HCT116 (cell line): Measurements from ENCODE around the gene FHIT.

Experiments used
- CTCF ChIP-seq, 3 experiments: fragments of 200-600 bp in 1 of 3; sonication (generic) in 1 of 3; IDR thresholded peaks in 2 of 3; conservative IDR thresholded peaks in 1 of 3; 2 replicates each; pipeline ENCODE4 v1.5.1; 2012 to 2017; ENCODE audit warnings: low read depth in 2 of 3, low read length in 2 of 3, antibody characterized with exemption in 1 of 3, borderline replicate concordance in 1 of 3, control low read depth in 1 of 3, mild to moderate bottlenecking in 1 of 3, mixed read lengths in 1 of 3, mixed run types in 1 of 3, moderate library complexity in 1 of 3; ENCODE audit not compliant: insufficient read depth in 1 of 3
- EZH2 ChIP-seq: fragments of 200-600 bp; sonication (generic); IDR thresholded peaks from 2 replicates; pipeline ENCODE4 v1.6.1; 2017; ENCODE audit warnings: antibody characterized with exemption, mixed run types
- MAX ChIP-seq: IDR thresholded peaks from 2 replicates; pipeline ENCODE4 v1.6.1; 2012

- TF ChIP-seq EZH2: no peak
- no peak for TF ChIP-seq CTCF (IDR thresholded peaks at IDR 0.05 in 2 of 3, conservative IDR thresholded peaks at IDR 0.05 in 1 of 3; ENCODE audit: borderline replicate concordance in 1 of 3, insufficient read depth in 1 of 3, low read depth in 2 of 3, low read length in 2 of 3)
- no peak for TF ChIP-seq MAX
Observed at GRCh38 chr3:59766200-59766872, 1484.9 kb downstream of the FHIT start.
